Measurements from ENCODE around the gene RPAP3.
A peak's percentile ranks its signal among the peaks of the same experiment; 100 is the strongest.
"Not testable (repeated sequence)": the region's sequence is repeated elsewhere in the genome, so short reads cannot be mapped to it uniquely, and the experiment has no call there.

Gene RPAP3

GRCh38 chr12:47717443-47718193 lies 11.8 kb upstream of the RPAP3 start:
- no peak for DNase-seq

GRCh38 chr12:47717046-47717442 lies 11.2 kb upstream of the RPAP3 start:
- no peak for DNase-seq

GRCh38 chr12:47715877-47716548 lies 10.2 kb upstream of the RPAP3 start:
- DNase-seq = no peak

- DNase-seq = peak; percentile 55 to 72 (median 62)
Measured at GRCh38 chr12:47715393-47715876, 9.6 kb upstream of the RPAP3 start.

GRCh38 chr12:47714826-47715386 lies 9.1 kb upstream of the RPAP3 start:
- DNase-seq = no peak

GRCh38 chr12:47712171-47712570 lies 6.3 kb upstream of the RPAP3 start:
- DNase-seq = no peak

GRCh38 chr12:47711448-47711847 lies 5.6 kb upstream of the RPAP3 start:
- no peak for DNase-seq

- no peak for DNase-seq
Measured at GRCh38 chr12:47710278-47710677, 4.4 kb upstream of the RPAP3 start.

- no peak for DNase-seq
Measured at GRCh38 chr12:47709671-47710070, 3.8 kb upstream of the RPAP3 start.

- no peak for DNase-seq
Measured at GRCh38 chr12:47709237-47709636, 3.4 kb upstream of the RPAP3 start.

GRCh38 chr12:47707905-47708543 lies 2.2 kb upstream of the RPAP3 start:
- DNase-seq = no peak

GRCh38 chr12:47707355-47707754 lies 1.5 kb upstream of the RPAP3 start:
- DNase-seq = no peak

GRCh38 chr12:47705229-47705565 lies 633 bp downstream of the RPAP3 start:
- no peak for DNase-seq

- DNase-seq = no peak
Measured at GRCh38 chr12:47704719-47705118, 1.1 kb downstream of the RPAP3 start.

- no peak for DNase-seq
Measured at GRCh38 chr12:47700263-47700662, 5.6 kb downstream of the RPAP3 start.

GRCh38 chr12:47698631-47699030 lies 7.2 kb downstream of the RPAP3 start:
- DNase-seq = no peak

GRCh38 chr12:47698055-47698454 lies 7.8 kb downstream of the RPAP3 start:
- no peak for DNase-seq

GRCh38 chr12:47689215-47689614 lies 16.6 kb downstream of the RPAP3 start:
- no peak for DNase-seq

- DNase-seq = no peak
Measured at GRCh38 chr12:47687636-47688035, 18.2 kb downstream of the RPAP3 start.

- no peak for DNase-seq
Measured at GRCh38 chr12:47686645-47687240, 19.1 kb downstream of the RPAP3 start.

- no peak for DNase-seq
Measured at GRCh38 chr12:47679785-47680184, 26.0 kb downstream of the RPAP3 start.

GRCh38 chr12:47672068-47672467 lies 33.8 kb downstream of the RPAP3 start:
- DNase-seq = no peak

GRCh38 chr12:47667935-47668334 lies 37.9 kb downstream of the RPAP3 start:
- DNase-seq = not testable (repeated sequence)

All from activated CD4-positive, CD25-positive, alpha-beta regulatory T cell (primary cell).